ENCODE measurements around the gene ADARB1.

Gene ADARB1

DNA sequence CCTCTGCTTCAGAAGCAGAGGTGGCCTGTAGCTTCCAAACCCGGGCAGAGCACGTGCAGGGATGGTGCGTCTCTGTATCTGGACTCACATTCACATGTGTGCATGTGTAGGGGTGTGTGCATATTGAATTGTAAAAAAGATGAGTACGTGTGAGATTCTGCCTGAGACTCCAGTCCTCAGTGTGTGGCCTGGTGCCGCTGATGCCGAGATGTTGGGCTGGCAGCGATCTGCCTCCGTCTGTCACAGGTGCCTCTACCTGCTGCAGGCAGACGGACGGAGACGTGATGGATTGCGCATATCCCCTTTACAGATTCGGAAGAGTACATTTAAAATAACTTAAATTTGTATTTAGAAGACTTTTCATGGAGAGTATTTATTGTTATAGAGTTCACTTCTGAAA lies 53.6 kb downstream of the ADARB1 start:
- Histone ChIP-seq H3K4me1 (ENCODE audit: insufficient read depth, poor library complexity, severe bottlenecking) (peaks cover 31% of the 10 kb centered on the region), H3K36me3 (ENCODE audit: low read depth) (peaks cover 2% of the 10 kb centered on the region; the same call in 1 of the 2 replicates), H3K9me3 (ENCODE audit: severe bottlenecking) (no peaks in the 10 kb centered on the region), H3K27me3 (ENCODE audit: insufficient read depth, poor library complexity, severe bottlenecking) (no peaks in the 10 kb centered on the region), H3K4me3 (ENCODE audit: severe bottlenecking) (no peak overlapping the region), H3K27ac (ENCODE audit: poor library complexity, severe bottlenecking) (peak overlapping the region; percentile 88)
- ATAC-seq (ENCODE audit: low read depth) (no peak), DNase-seq (ENCODE audit: low spot score) (no peak)
- no peak for TF ChIP-seq CTCF (IDR thresholded peaks at IDR 0.05; ENCODE audit: poor library complexity, severe bottlenecking)

- TF ChIP-seq CTCF (IDR thresholded peaks at IDR 0.05; ENCODE audit: poor library complexity, severe bottlenecking) = peak; percentile 94
- H3K4me3 ChIP-seq (ENCODE audit: severe bottlenecking) = no peak overlapping the region
- DNase-seq (ENCODE audit: low spot score) = no peak
- H3K27me3 ChIP-seq (ENCODE audit: insufficient read depth, poor library complexity, severe bottlenecking) = no peaks in the 10 kb centered on the region
- H3K27ac ChIP-seq (ENCODE audit: poor library complexity, severe bottlenecking) = peak overlapping the region; percentile 88
- peaks cover 31% of the 10 kb centered on the region for H3K4me1 ChIP-seq (ENCODE audit: insufficient read depth, poor library complexity, severe bottlenecking)
- H3K9me3 ChIP-seq (ENCODE audit: severe bottlenecking) = no peaks in the 10 kb centered on the region
- peak; percentile 61 for ATAC-seq (ENCODE audit: low read depth)
- H3K36me3 ChIP-seq (ENCODE audit: low read depth) = peaks cover 2% of the 10 kb centered on the region; the same call in 1 of the 2 replicates
Measured at GRCh38 chr21:45128613-45129188, 54.3 kb downstream of the ADARB1 start.

- H3K27ac ChIP-seq (ENCODE audit: poor library complexity, severe bottlenecking) = peak overlapping the region; percentile 88
- no peaks in the 10 kb centered on the region for H3K9me3 ChIP-seq (ENCODE audit: severe bottlenecking)
- ATAC-seq (ENCODE audit: low read depth) (peak; percentile 86), DNase-seq (ENCODE audit: low spot score) (peak; percentile 88)
- peak; percentile 6 for TF ChIP-seq CTCF (IDR thresholded peaks at IDR 0.05; ENCODE audit: poor library complexity, severe bottlenecking)
- H3K36me3 ChIP-seq (ENCODE audit: low read depth) = no peaks in the 10 kb centered on the region; the same call in 1 of the 2 replicates
- H3K4me3 ChIP-seq (ENCODE audit: severe bottlenecking) = no peak overlapping the region
- peaks cover 31% of the 10 kb centered on the region for H3K4me1 ChIP-seq (ENCODE audit: insufficient read depth, poor library complexity, severe bottlenecking)
- no peaks in the 10 kb centered on the region for H3K27me3 ChIP-seq (ENCODE audit: insufficient read depth, poor library complexity, severe bottlenecking)
Measured at GRCh38 chr21:45129189-45129923, 55.0 kb downstream of the ADARB1 start.

DNA sequence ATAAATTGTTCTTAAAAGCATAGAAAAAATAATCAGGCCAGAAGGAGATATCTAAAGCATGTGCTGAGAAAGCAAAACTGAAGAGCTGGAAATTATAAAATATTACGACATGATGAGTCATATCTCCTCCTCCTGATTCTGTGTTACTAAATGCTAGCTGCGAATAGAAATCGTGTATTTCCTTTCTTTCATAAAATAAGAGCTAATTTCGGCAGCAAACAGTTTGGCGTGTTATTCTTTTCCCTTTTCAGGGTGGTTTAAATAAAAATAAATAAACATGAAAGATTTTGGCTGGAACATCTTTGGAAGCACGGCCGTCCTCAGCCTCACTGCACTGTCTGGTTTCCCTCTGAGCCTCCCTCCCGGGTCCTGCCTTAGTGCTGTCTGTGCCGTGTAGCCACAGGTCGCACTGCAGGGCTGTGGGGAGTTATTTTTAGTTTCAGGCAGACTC lies 56.0 kb downstream of the ADARB1 start:
- ATAC-seq (ENCODE audit: low read depth) (peak; percentile 41; the same call in 2 of the 3 replicates), DNase-seq (ENCODE audit: low spot score) (no peak)
- Histone ChIP-seq H3K9me3 (ENCODE audit: severe bottlenecking) (no peaks in the 10 kb centered on the region), H3K4me1 (ENCODE audit: insufficient read depth, poor library complexity, severe bottlenecking) (peaks cover 31% of the 10 kb centered on the region), H3K4me3 (ENCODE audit: severe bottlenecking) (peak overlapping the region; percentile 14), H3K27me3 (ENCODE audit: insufficient read depth, poor library complexity, severe bottlenecking) (no peaks in the 10 kb centered on the region), H3K36me3 (ENCODE audit: low read depth) (no peaks in the 10 kb centered on the region; the same call in 1 of the 2 replicates), H3K27ac (ENCODE audit: poor library complexity, severe bottlenecking) (peak overlapping the region; percentile 88)
- TF ChIP-seq CTCF (IDR thresholded peaks at IDR 0.05; ENCODE audit: poor library complexity, severe bottlenecking) = no peak

Measured in RWPE2 (cell line).